OCI-LY7 (cell line): ENCODE results near the gene POLR1A.

Experiments
- CTCF ChIP-seq: fragments of 200-600 bp; sonication (generic); conservative IDR thresholded peaks from 2 replicates; pipeline ENCODE4 v1.5.1; 2014; ENCODE audit warnings: mild to moderate bottlenecking, antibody characterized with exemption, low read length, moderate library complexity, mixed read lengths
- EZH2phosphoT487 ChIP-seq: fragments of 200-600 bp; sonication (generic); IDR thresholded peaks from 2 replicates; pipeline ENCODE4 v1.6.1; 2018; ENCODE audit warnings: low read depth, borderline replicate concordance, mild to moderate bottlenecking, mixed run types, antibody characterized with exemption, low read length, moderate library complexity, mixed read lengths

GRCh38 chr2:86081724-86082123 lies 24.0 kb downstream of the POLR1A start:
- TF ChIP-seq CTCF (no peak), EZH2phosphoT487 (no peak)
